CD4-positive, alpha-beta T cell treated with Interferon gamma for 1 hour (primary cell): ENCODE measurements around the gene RCAN2.
"Not testable (repeated sequence)": the region's sequence is repeated elsewhere in the genome, so short reads cannot be mapped to it uniquely, and the experiment has no call there.

Source experiments
- DNase-seq: peaks from one replicate; pipeline ENCODE4 v3.0.0-alpha.2; 2020

RCAN2 gene

GRCh38 chr6:46381057-46381456 is 110.2 kb downstream of the RCAN2 start:
- no peak for DNase-seq

- no peak for DNase-seq
Observed at GRCh38 chr6:46380152-46380807, 111.0 kb downstream of the RCAN2 start.

GRCh38 chr6:46378882-46379416 is 112.3 kb downstream of the RCAN2 start:
- no peak for DNase-seq

GRCh38 chr6:46378161-46378881 is 112.9 kb downstream of the RCAN2 start:
- DNase-seq: no peak

GRCh38 chr6:46377209-46377608 is 114.0 kb downstream of the RCAN2 start:
- no peak for DNase-seq

GRCh38 chr6:46376562-46377061 is 114.6 kb downstream of the RCAN2 start:
- peak; percentile 39 for DNase-seq

GRCh38 chr6:46370622-46371021 is 120.6 kb downstream of the RCAN2 start:
- no peak for DNase-seq

- no peak for DNase-seq
Observed at GRCh38 chr6:46368169-46368536, 123.1 kb downstream of the RCAN2 start.

- no peak for DNase-seq
Observed at GRCh38 chr6:46367354-46368168, 123.7 kb downstream of the RCAN2 start.

- DNase-seq: no peak
Observed at GRCh38 chr6:46366190-46366900, 124.9 kb downstream of the RCAN2 start.

- no peak for DNase-seq
Observed at GRCh38 chr6:46357591-46357990, 133.7 kb downstream of the RCAN2 start.

- DNase-seq: no peak
Observed at GRCh38 chr6:46356543-46356942, 134.7 kb downstream of the RCAN2 start.

GRCh38 chr6:46353528-46353927 is 137.7 kb downstream of the RCAN2 start:
- DNase-seq: no peak

GRCh38 chr6:46352541-46353268 is 138.5 kb downstream of the RCAN2 start:
- DNase-seq: no peak

GRCh38 chr6:46350714-46351113 is 140.5 kb downstream of the RCAN2 start:
- no peak for DNase-seq

- no peak for DNase-seq
Observed at GRCh38 chr6:46347669-46348068, 143.6 kb downstream of the RCAN2 start.

GRCh38 chr6:46340246-46340645 is 151.0 kb downstream of the RCAN2 start:
- no peak for DNase-seq

- DNase-seq: no peak
Observed at GRCh38 chr6:46338131-46338530, 153.1 kb downstream of the RCAN2 start.

- no peak for DNase-seq
Observed at GRCh38 chr6:46334442-46334841, 156.8 kb downstream of the RCAN2 start.

GRCh38 chr6:46333481-46333880 is 157.8 kb downstream of the RCAN2 start:
- DNase-seq: no peak

GRCh38 chr6:46332448-46332847 is 158.8 kb downstream of the RCAN2 start:
- not testable (repeated sequence) for DNase-seq

- no peak for DNase-seq
Observed at GRCh38 chr6:46331461-46331860, 159.8 kb downstream of the RCAN2 start.
